Cardiac fibroblast (primary cell): Measurements from ENCODE around the gene INPP5F.
"Not testable (repeated sequence)": the region's sequence is repeated elsewhere in the genome, so short reads cannot be mapped to it uniquely, and the experiment has no call there.

Source experiments
- DNase-seq, 2 donors: peaks; one replicate each; pipeline versions ENCODE4 v3.0.0 to v3.0.0-alpha.2; 2010; ENCODE audit warnings: low read depth in 2 of 2
- H3K4me3 ChIP-seq, 2 donors: replicated peaks in 1 of 2; 1 replicate in 1 of 2; 2 replicates in 1 of 2; pipeline ENCODE4 v1.5.1; 2011; ENCODE audit warnings: low read depth in 2 of 2, low read length in 2 of 2, mild to moderate bottlenecking in 2 of 2, moderate library complexity in 1 of 2
- TF ChIP-seq, protein P1 (sequence below): IDR thresholded peaks from one replicate; pipeline ENCODE4 v1.5.1; 2011; ENCODE audit warnings: low read depth, mild to moderate bottlenecking, low read length, inconsistent platforms

Gene INPP5F

DNA sequence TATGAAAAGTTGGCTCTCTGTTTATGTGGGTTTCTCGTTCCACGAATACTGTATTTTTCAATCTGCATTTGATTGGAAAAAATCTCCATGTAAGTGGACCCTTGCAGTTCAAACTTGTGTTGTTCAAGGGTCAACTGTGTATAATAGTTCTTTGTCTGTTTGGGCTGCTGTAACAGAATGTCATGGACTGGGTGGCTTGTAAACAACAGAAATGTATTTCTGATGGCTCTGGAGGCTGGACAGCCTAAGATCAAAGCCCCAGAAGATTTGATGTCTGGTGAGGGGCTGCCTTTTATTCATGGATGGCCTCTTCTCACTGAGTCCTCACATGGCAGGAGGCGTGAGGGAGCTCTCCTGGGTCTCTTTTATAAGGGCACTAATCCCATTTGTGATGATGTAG lies 36.2 kb downstream of the INPP5F start:
- no peak overlapping the region for H3K4me3 ChIP-seq
- DNase-seq, result no peak
- TF ChIP-seq, protein P1, sequence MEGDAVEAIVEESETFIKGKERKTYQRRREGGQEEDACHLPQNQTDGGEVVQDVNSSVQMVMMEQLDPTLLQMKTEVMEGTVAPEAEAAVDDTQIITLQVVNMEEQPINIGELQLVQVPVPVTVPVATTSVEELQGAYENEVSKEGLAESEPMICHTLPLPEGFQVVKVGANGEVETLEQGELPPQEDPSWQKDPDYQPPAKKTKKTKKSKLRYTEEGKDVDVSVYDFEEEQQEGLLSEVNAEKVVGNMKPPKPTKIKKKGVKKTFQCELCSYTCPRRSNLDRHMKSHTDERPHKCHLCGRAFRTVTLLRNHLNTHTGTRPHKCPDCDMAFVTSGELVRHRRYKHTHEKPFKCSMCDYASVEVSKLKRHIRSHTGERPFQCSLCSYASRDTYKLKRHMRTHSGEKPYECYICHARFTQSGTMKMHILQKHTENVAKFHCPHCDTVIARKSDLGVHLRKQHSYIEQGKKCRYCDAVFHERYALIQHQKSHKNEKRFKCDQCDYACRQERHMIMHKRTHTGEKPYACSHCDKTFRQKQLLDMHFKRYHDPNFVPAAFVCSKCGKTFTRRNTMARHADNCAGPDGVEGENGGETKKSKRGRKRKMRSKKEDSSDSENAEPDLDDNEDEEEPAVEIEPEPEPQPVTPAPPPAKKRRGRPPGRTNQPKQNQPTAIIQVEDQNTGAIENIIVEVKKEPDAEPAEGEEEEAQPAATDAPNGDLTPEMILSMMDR, result no peak

DNA sequence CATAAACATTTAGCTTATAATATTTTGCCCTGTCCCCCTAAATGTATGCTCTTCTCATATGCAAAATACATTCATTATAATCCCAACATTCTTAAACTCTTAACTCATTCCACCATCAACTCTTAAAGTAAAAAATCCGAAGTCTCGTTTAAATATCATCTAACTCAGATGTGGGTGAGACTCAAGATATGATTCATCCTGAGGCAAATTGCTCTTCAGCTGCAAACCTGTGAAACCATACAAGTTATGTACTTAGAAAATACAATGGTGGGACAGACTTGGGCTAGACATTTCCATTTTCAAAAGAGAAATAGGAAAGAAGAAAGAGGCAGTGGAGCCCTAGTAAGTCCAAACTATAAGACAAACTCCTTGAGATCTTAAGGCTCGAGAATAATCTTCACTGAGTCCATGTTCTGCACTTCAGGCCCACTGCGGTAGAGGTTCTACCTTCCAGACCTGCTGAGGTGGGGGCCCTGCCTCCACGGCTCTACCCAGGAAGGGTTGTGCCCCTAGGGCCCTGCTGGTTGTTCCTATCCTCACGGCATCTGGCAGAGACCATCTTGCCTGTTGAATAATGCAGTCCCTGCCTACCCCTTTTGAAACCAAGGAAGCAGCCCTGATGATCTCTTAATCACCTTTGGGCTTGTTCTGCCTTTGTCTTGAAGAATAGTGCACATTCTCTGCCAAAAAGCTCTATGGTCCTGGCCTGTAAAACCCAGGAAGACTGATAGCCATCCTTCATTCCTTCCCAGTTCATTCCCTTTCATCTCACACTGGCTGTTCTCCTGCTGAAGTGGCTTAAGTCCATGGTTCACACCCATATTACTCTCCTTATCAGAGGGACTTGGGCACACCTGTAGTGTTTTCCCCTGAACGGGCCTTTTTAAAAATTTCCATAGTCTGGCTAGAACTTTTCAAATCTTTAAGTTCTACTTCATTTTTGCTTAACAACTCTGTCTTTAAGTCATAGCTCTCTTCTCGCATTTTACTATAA lies 37.3 kb downstream of the INPP5F start:
- no peak for DNase-seq
- TF ChIP-seq, protein P1, result no peak
- no peak overlapping the region for H3K4me3 ChIP-seq

DNA sequence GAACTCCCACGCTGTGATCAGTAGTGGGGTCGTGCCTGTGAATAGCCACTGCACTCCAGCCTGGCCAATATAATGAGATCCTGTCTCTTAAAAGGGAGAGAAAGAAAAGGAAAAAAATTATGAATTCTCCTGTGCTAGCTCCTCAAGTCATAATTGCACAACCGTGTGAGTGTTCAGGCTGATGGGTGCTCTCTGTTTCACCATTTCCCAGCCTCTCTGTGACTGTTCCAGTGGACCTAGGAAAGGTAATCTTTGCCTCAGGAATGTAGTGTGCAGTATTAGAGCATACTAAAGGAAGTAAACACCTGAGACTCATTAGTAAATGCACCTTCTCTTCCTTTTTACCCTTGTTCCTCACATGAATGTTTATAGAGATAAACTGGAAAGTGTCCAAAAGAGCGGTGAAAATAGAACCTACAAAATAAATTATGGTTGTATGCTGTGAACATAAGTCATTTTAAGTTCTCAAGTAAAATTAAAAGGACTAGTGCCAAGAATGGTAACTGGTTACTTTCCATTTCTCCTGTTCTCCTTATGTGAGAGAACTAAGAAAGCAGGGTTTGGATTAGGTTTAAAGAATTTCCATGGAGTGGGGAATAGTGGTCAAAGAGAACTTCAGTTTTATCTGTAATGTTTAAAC lies 42.7 kb downstream of the INPP5F start:
- peak; percentile 29 to 51 for DNase-seq
- no peak overlapping the region for H3K4me3 ChIP-seq
- TF ChIP-seq, protein P1, result no peak

DNA sequence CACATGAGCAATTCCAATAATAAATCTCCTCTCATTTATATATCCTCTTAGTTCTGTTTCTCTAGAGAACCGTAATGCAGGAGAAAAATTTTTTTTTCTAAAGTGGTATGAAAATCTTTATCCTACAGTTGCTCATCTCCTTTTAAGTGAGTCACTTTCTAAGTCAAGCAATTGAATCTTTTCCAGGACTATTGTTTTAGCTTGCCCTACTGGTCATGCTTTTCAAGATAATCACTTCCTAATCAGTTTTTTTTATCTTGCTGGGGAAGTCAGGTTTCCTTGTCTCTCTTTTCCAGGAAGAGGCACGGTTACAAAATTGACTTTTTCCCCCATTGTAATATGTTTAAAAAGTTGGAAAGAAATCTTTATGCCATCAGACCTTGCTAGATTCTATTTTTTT lies 44.0 kb downstream of the INPP5F start:
- peak; percentile 54 to 71 for DNase-seq
- TF ChIP-seq, protein P1, result no peak
- H3K4me3 ChIP-seq, result no peak overlapping the region

DNA sequence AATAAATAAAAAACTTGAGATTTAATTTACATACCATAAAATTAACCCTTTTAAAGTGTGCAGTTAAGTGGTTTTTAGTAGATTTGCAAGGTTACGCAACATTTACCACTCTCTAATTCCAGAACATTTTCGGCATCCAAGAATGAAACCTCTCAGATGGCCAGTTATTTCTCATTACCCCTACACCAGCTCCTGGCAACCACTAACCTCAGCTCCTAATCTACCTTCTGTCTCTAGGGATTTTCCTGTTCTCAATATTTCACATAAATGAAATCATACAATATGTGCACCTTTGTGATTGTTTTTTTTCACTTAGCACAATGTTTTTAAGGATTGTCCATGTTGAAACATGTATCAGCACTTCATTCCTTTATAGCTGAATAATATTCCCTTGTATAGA lies 45.1 kb downstream of the INPP5F start:
- peak; percentile 36 to 41 for DNase-seq
- no peak overlapping the region for H3K4me3 ChIP-seq
- TF ChIP-seq, protein P1, result no peak

DNA sequence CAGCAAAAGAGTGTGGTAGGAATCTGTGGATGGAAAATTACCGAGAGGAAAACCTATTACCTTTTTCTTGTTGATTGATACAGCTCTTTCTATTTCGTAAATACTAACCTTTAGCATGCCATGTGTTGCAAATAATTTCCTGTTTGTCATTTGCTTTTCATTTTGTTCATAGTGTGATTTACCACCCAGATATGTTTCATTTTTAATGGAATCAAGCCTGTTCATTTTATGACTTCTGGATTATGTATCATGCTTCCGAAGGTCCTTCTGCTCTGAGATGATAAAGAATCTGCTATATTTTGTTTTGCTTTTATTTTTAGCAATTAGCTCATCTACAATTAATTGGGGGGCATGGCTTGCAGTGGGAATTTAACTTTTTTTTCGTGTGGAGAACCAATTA lies 46.5 kb downstream of the INPP5F start:
- TF ChIP-seq, protein P1, result no peak
- no peak overlapping the region for H3K4me3 ChIP-seq
- no peak for DNase-seq

DNA sequence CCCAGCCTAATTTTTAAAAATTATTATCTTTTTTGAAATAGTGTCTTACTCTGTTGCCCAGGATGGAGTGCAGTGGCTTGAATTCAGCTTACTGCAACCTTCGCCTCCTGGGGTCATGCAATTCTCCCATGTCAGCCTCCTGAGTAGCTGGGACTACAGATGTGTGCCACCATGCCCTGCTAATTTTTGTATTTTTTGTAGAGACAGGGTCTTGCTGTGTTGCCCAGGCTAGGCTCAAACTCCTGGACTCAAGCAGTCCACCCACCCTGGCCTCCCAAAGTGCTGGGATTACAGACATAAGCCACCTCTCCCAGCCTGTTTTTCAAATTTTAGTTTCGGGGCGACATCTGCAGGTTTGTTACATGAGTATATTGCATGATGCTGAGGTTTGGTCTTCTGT lies 47.2 kb downstream of the INPP5F start:
- not testable (repeated sequence) for H3K4me3 ChIP-seq, DNase-seq
